Osteocyte (in vitro differentiated cells): Measurements from ENCODE around the gene SLC26A6. TPM values are rescaled to one million over a fixed set of nuclear protein-coding genes. Genes with fewer than 3 reads are reported as not detected.

Experiments used
- DNase-seq: peaks from one replicate; pipeline ENCODE4 v3.0.0; 2021; ENCODE audit warnings: mixed read lengths; ENCODE audit not compliant: unreplicated experiment; ENCODE audit errors: extremely low spot score
- H3K27ac Mint-ChIP-seq: one replicate; pipeline ENCODE4 v1.8.0; 2021; ENCODE audit warnings: mild to moderate bottlenecking, mixed read lengths; ENCODE audit not compliant: unreplicated experiment
- H3K27me3 Mint-ChIP-seq: one replicate; pipeline ENCODE4 v1.8.0; 2021; ENCODE audit warnings: mixed read lengths; ENCODE audit not compliant: unreplicated experiment
- H3K36me3 Mint-ChIP-seq: one replicate; pipeline ENCODE4 v1.8.0; 2021; ENCODE audit warnings: mixed read lengths; ENCODE audit not compliant: unreplicated experiment
- H3K4me1 Mint-ChIP-seq: one replicate; pipeline ENCODE4 v1.8.0; 2021; ENCODE audit warnings: mixed read lengths; ENCODE audit not compliant: unreplicated experiment
- H3K4me3 Mint-ChIP-seq: one replicate; pipeline ENCODE4 v1.8.0; 2021; ENCODE audit warnings: mild to moderate bottlenecking, moderate library complexity, mixed read lengths; ENCODE audit not compliant: unreplicated experiment
- H3K9me3 Mint-ChIP-seq: one replicate; pipeline ENCODE4 v1.8.0; 2021; ENCODE audit warnings: mixed read lengths; ENCODE audit not compliant: unreplicated experiment
- microRNA-seq: library from miRNA; unstranded; fragments of <30 nt; microRNA quantifications from one replicate; pipeline ENCODE4 v1.1.0, GENCODE V29; 2020; ENCODE audit not compliant: unreplicated experiment
- total RNA-seq: library from RNA; stranded (reverse); gene quantifications from 2 replicates; pipeline ENCODE4 v1.2.1, GENCODE V29; 2021
- TF ChIP-seq, protein P1 (sequence below): fragments of 200-600 bp; sonication (generic); IDR thresholded peaks from 2 replicates; pipeline ENCODE4 v1.5.0; 2021; ENCODE audit warnings: antibody characterized with exemption, mild to moderate bottlenecking, moderate library complexity

SLC26A6 gene
- total RNA-seq, 1 donor from 2014 or later: 66.2 TPM

DNA sequence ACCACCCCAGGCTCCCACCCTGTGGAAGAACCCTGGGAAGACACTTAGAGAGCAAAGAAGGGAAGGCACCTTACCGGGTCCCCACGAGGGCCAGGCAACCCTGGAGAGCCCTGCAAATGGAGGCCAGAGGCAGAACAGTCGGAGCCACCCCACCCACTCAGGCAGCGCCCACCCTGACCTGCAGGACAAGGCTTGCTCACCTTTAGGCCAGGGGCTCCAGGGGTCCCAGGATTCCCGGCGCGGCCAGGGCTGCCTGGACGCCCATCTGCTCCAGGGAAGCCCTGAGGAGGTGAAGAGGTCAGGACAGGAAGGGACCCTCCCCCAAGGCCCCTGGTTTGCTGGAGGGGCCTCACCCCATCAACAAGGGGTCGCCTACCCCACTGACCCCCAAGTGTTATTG lies 50.4 kb downstream of the SLC26A6 start:
- H3K4me1 Mint-ChIP-seq: no peaks in the 10 kb centered on the region
- no peak for DNase-seq
- TF ChIP-seq, protein P1, sequence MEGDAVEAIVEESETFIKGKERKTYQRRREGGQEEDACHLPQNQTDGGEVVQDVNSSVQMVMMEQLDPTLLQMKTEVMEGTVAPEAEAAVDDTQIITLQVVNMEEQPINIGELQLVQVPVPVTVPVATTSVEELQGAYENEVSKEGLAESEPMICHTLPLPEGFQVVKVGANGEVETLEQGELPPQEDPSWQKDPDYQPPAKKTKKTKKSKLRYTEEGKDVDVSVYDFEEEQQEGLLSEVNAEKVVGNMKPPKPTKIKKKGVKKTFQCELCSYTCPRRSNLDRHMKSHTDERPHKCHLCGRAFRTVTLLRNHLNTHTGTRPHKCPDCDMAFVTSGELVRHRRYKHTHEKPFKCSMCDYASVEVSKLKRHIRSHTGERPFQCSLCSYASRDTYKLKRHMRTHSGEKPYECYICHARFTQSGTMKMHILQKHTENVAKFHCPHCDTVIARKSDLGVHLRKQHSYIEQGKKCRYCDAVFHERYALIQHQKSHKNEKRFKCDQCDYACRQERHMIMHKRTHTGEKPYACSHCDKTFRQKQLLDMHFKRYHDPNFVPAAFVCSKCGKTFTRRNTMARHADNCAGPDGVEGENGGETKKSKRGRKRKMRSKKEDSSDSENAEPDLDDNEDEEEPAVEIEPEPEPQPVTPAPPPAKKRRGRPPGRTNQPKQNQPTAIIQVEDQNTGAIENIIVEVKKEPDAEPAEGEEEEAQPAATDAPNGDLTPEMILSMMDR: no peak
- no peaks in the 10 kb centered on the region for H3K27me3 Mint-ChIP-seq
- H3K36me3 Mint-ChIP-seq: no peaks in the 10 kb centered on the region
- no peak overlapping the region for H3K4me3 Mint-ChIP-seq
- no peaks in the 10 kb centered on the region for H3K9me3 Mint-ChIP-seq
- H3K27ac Mint-ChIP-seq: no peak overlapping the region

DNA sequence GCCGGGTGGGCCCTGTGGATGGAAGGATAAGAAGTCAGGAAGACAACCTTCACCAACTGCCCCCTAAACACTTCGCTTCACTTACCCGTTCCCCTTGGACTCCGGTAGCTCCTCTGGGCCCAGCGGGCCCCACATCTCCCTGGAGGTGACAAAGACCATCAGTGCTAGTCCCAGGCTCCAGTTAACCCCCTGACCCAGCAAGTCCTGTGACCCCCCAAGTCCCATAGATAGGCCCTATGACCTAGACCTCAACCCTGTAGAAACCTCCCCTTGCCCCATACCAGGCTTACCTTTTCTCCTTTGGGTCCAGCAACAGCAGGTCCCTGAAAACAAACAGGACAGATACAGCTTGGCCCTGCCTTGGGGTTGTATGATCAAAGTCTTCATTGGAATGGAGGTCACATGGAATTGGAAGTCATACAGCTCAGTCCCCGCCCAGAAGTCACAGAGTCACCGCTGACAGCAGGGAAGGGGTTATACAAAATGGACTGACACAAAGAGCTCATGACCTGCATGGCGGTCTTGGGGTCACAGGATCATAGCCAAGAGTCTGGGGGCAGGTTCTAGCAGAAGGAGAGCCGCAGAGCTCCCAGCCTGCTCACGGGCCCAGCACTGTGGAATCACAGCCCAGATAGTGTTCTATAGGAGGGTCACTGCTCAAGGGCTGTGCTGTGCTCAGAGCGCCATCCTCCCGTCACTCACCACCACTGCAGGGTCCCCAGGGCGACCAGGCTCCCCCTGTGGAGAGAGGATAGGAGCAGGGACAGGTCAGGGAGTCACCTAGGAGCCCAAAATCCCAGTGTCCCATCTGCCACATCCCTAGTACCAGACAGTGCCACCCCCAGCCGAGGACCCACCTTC lies 53.4 kb downstream of the SLC26A6 start:
- Mint-ChIP-seq H3K27ac (no peak overlapping the region), H3K4me1 (no peaks in the 10 kb centered on the region)
- TF ChIP-seq, protein P1: no peak

DNA sequence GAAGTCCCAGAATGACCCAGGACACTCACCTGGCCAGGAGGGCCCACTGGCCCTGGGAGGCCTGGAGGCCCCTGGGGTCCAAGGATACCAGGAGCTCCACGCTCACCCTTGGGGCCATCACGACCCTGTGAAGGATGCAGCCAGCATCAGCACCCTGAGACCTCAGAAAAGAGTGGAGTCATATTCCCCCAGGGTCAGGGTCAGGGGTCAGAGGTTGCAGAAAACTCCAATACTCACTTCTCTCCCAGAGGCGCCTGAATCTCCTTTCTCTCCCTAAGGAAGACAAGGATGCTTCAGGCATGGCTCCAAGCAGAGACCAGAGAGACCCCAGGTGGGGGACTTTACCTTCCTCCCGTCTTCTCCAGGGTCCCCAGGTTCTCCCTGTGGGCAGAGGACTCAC lies 58.6 kb downstream of the SLC26A6 start:
- Mint-ChIP-seq H3K4me1 (no peaks in the 10 kb centered on the region), H3K36me3 (peaks cover 2% of the 10 kb centered on the region), H3K4me3 (no peak overlapping the region), H3K27me3 (no peaks in the 10 kb centered on the region), H3K27ac (no peak overlapping the region), H3K9me3 (no peaks in the 10 kb centered on the region)
- no peak for DNase-seq
- TF ChIP-seq, protein P1: no peak

More for the DNA sequence above, 53.4 kb downstream of the SLC26A6 start:
- no peak for DNase-seq
- no peak overlapping the region for H3K4me3 Mint-ChIP-seq
- H3K36me3 Mint-ChIP-seq: no peaks in the 10 kb centered on the region
- no peaks in the 10 kb centered on the region for H3K27me3 Mint-ChIP-seq
- H3K9me3 Mint-ChIP-seq: no peaks in the 10 kb centered on the region

Small RNAs within 50 kb of the gene (microRNA-seq; reads per million reads assigned to microRNA genes)
- gene MIR4793 (not detected), gene MIR711 (not detected)

Other genes with a start within 250 kb of the SLC26A6 start
- 76.7 and 88.2 TPM in 2 replicates for gene PLXNB1, start 205.4 kb downstream of the SLC26A6 start, total RNA-seq
- 11.3 and 11.9 TPM in 2 replicates for gene CCDC51, start 195.3 kb downstream of the SLC26A6 start, total RNA-seq
- gene TMA7, start 195.2 kb downstream of the SLC26A6 start, total RNA-seq: 186 and 198 TPM in 2 replicates
- gene ATRIP, start 188.7 kb downstream of the SLC26A6 start, total RNA-seq: 8.5 and 9.3 TPM in 2 replicates
- 203 and 211 TPM in 2 replicates for gene SHISA5, start 131.3 kb downstream of the SLC26A6 start, total RNA-seq
- 7.1 TPM in 2 replicates for gene PFKFB4, start 78.7 kb downstream of the SLC26A6 start, total RNA-seq
- gene UCN2, start 71.7 kb downstream of the SLC26A6 start, total RNA-seq: 0.81 and 0.89 TPM in 2 replicates
- gene COL7A1, start 40.1 kb downstream of the SLC26A6 start, total RNA-seq: 16.6 and 18.9 TPM in 2 replicates
- gene UQCRC1, start 25.8 kb downstream of the SLC26A6 start, total RNA-seq: 201 and 202 TPM in 2 replicates
- gene TMEM89, start 13.7 kb downstream of the SLC26A6 start, total RNA-seq: not detected in 2 replicates
- 7.1 and 7.4 TPM in 2 replicates for gene CELSR3, start 27.4 kb upstream of the SLC26A6 start, total RNA-seq
- 26.3 and 27.2 TPM in 2 replicates for gene NCKIPSD, start 50.5 kb upstream of the SLC26A6 start, total RNA-seq
- 101 and 104 TPM in 2 replicates for gene IP6K2, start 81.8 kb upstream of the SLC26A6 start, total RNA-seq
- 61.6 and 61.8 TPM in 2 replicates for gene PRKAR2A, start 212.4 kb upstream of the SLC26A6 start, total RNA-seq